NB4 (cell line): Measurements from ENCODE around the gene BIN1.

Experiments
- DNase-seq: peaks from one replicate; pipeline ENCODE4 v3.0.0; 2010; ENCODE audit warnings: low read depth
- H3K4me3 ChIP-seq: one replicate; pipeline ENCODE4 v1.5.1; 2011; ENCODE audit warnings: mild to moderate bottlenecking, low read depth, low read length, moderate library complexity
- CTCF ChIP-seq: IDR thresholded peaks from one replicate; pipeline ENCODE4 v1.5.1; 2012; ENCODE audit warnings: low read depth, low read length
- MAX ChIP-seq: IDR thresholded peaks from 2 replicates; pipeline ENCODE4 v1.6.1; 2011; ENCODE audit warnings: low read depth, low read length
- MYC ChIP-seq: IDR thresholded peaks from 2 replicates; pipeline ENCODE4 v1.6.1; 2011; ENCODE audit warnings: low read depth, low read length
- POLR2A ChIP-seq: IDR thresholded peaks from 2 replicates; pipeline ENCODE4 v1.6.1; 2011; ENCODE audit warnings: mild to moderate bottlenecking; ENCODE audit not compliant: insufficient read length; ENCODE audit errors: extremely low read depth

BIN1 gene

GRCh38 chr2:127072970-127073369, 34.0 kb downstream of the BIN1 start:
- DNase-seq: no peak
- TF ChIP-seq MAX (no peak), MYC (no peak), POLR2A (no peak), CTCF (no peak)
- no peak overlapping the region for H3K4me3 ChIP-seq

- TF ChIP-seq MYC (no peak), MAX (no peak), POLR2A (no peak), CTCF (no peak)
Observed at GRCh38 chr2:127072396-127072795, 34.6 kb downstream of the BIN1 start.

GRCh38 chr2:127071901-127072328, 35.0 kb downstream of the BIN1 start:
- no peak for DNase-seq
- H3K4me3 ChIP-seq: no peak overlapping the region
- no peak for TF ChIP-seq MYC
- no peak for TF ChIP-seq POLR2A
- TF ChIP-seq CTCF: no peak
- no peak for TF ChIP-seq MAX

More at GRCh38 chr2:127072396-127072795, 34.6 kb downstream of the BIN1 start:
- no peak overlapping the region for H3K4me3 ChIP-seq
- no peak for DNase-seq

GRCh38 chr2:127070221-127070620, 36.7 kb downstream of the BIN1 start:
- no peak overlapping the region for H3K4me3 ChIP-seq
- no peak for TF ChIP-seq MAX
- no peak for TF ChIP-seq POLR2A
- no peak for TF ChIP-seq MYC
- no peak for TF ChIP-seq CTCF
- DNase-seq: no peak

GRCh38 chr2:127069536-127069935, 37.4 kb downstream of the BIN1 start:
- TF ChIP-seq MAX (no peak), CTCF (no peak), MYC (no peak), POLR2A (no peak)
- DNase-seq: no peak
- H3K4me3 ChIP-seq: no peak overlapping the region

- TF ChIP-seq CTCF: no peak
- no peak for TF ChIP-seq POLR2A
- no peak for TF ChIP-seq MYC
- TF ChIP-seq MAX: no peak
- no peak overlapping the region for H3K4me3 ChIP-seq
- no peak for DNase-seq
Observed at GRCh38 chr2:127069003-127069402, 38.0 kb downstream of the BIN1 start.
